Testis (tissue), 2 donors: Measurements from ENCODE around the gene THAP12.

Experiments used
- POLR2A ChIP-seq: fragments of 450-650 bp; IDR thresholded peaks from one replicate; pipeline ENCODE4 v1.6.1; 2017; ENCODE audit warnings: antibody characterized with exemption, mild to moderate bottlenecking, moderate library complexity
- TF ChIP-seq, protein P1 (sequence below), 3 experiments: fragments of 450-650 bp in 2 of 3; fragments of 200-600 bp in 1 of 3; sonication (generic) in 1 of 3; IDR thresholded peaks; one replicate each; pipeline ENCODE4 v1.5.1; 2016 to 2019; ENCODE audit warnings: antibody characterized with exemption in 3 of 3, mild to moderate bottlenecking in 2 of 3, moderate library complexity in 1 of 3

DNA sequence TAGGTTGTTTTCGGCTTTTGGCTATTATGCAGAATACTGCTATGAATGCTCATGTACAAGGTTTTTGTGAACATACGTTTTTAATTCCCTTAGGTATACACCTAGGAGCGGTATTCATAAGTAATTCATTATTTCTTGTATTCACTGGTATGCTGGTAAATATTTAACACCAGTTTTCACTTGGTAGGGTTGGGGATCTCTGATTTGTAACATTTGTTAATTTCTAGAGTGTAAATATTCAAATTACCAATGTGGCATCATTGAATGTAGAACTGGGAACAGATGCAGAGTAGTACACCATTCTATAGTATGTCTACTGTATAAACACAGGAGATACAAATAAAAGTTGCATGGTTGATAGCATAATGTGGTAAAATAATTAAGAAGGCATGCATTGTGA is 16.5 kb upstream of the THAP12 start:
- TF ChIP-seq POLR2A, result no peak
- TF ChIP-seq, protein P1, sequence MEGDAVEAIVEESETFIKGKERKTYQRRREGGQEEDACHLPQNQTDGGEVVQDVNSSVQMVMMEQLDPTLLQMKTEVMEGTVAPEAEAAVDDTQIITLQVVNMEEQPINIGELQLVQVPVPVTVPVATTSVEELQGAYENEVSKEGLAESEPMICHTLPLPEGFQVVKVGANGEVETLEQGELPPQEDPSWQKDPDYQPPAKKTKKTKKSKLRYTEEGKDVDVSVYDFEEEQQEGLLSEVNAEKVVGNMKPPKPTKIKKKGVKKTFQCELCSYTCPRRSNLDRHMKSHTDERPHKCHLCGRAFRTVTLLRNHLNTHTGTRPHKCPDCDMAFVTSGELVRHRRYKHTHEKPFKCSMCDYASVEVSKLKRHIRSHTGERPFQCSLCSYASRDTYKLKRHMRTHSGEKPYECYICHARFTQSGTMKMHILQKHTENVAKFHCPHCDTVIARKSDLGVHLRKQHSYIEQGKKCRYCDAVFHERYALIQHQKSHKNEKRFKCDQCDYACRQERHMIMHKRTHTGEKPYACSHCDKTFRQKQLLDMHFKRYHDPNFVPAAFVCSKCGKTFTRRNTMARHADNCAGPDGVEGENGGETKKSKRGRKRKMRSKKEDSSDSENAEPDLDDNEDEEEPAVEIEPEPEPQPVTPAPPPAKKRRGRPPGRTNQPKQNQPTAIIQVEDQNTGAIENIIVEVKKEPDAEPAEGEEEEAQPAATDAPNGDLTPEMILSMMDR (IDR thresholded peaks at IDR 0.05), result no peak
